ENCODE measurements around the gene FBXL16. TPM values are rescaled to one million over a fixed set of nuclear protein-coding genes. Genes with fewer than 3 reads are reported as not detected.
A peak's percentile ranks its signal among the peaks of the same experiment; 100 is the strongest.

Gene FBXL16
- total and polyA plus RNA-seq, 9 of the 15 experiments (the other 6 are each of a cell fraction or from before 2014, with no cell fraction given): 0.21 to 8.2 (median 1.7) TPM

DNA sequence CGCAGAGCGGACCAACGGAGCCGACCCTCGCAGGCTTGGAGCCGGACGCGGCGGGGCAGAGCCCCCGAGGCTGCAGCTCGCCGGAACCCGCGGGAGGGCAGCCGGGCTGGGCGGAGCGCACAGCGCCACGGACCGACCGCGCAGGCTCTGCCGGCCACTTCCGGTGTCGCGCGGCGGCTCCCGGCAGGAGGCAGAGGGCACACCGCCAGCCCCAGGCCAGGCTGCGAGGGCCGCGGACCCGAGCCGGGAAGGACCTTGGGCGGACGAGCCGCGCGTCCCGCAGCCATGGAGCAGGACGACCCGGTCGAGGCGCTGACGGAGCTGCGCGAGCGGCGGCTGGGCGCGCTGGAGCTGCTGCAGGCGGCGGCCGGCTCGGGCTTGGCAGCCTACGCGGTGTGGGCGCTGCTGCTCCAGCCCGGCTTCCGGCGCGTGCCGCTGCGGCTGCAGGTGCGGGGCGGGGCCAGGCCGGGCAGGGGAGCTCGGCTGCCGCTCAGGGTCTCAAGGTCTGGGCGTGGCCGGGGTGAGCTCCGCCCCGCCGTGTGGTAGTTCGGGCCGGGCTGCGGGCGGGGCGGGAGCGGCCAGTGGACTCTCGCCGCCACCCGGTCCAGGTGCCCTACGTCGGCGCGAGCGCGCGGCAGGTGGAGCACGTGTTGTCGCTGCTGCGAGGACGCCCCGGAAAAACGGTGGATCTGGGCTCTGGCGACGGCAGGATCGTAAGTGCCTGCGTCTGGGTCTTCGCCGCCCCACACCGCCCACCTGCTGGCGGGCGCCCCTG lies 15.6 kb upstream of the FBXL16 start, which contains the start of gene ANTKMT (continued):
- no peak for TF ChIP-seq SETDB1 (IDR thresholded peaks at IDR 0.05; ENCODE audit: low read length)
- TF ChIP-seq ZBTB40 (IDR thresholded peaks at IDR 0.05): peak; percentile 94
- peak; percentile 13; the same call in 1 of the 2 replicates for TF ChIP-seq ZBTB40 (CRISPR knock-in tag; IDR thresholded peaks at IDR 0.05)
- peak; percentile 93 to 99 (median 98) for TF ChIP-seq ZBTB11 (CRISPR knock-in tag; IDR thresholded peaks at IDR 0.05)
- TF ChIP-seq KDM4B (IDR thresholded peaks at IDR 0.05; ENCODE audit: borderline replicate concordance in 2 of 2, low read depth in 1 of 2): 0 out of 4 replicates have a peak, but pooled peaks of 1 of the 2 experiments have one; percentile 15
- no peak for TF ChIP-seq ZBTB43 (CRISPR knock-in tag; IDR thresholded peaks at IDR 0.05)
- no peak for TF ChIP-seq MTA2 (IDR thresholded peaks at IDR 0.05; ENCODE audit: low read depth)
- TF ChIP-seq ETV5 (CRISPR knock-in tag; IDR thresholded peaks at IDR 0.05; ENCODE audit: low read depth): no peak; the same call in 1 of the 2 replicates
- no peak for TF ChIP-seq ZNF696 (CRISPR knock-in tag; conservative IDR thresholded peaks at IDR 0.05)
- TF ChIP-seq, protein P1, sequence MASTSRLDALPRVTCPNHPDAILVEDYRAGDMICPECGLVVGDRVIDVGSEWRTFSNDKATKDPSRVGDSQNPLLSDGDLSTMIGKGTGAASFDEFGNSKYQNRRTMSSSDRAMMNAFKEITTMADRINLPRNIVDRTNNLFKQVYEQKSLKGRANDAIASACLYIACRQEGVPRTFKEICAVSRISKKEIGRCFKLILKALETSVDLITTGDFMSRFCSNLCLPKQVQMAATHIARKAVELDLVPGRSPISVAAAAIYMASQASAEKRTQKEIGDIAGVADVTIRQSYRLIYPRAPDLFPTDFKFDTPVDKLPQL (IDR thresholded peaks at IDR 0.05; ENCODE audit: extremely low read depth, insufficient read length): no peak
- TF ChIP-seq ARNT (IDR thresholded peaks at IDR 0.05): no peak

Data from K562 (cell line).